HG03175 (cell line): Measurements from ENCODE around the gene ITCH.
A peak's percentile ranks its signal among the peaks of the same experiment; 100 is the strongest.
"Not testable (repeated sequence)": the region's sequence is repeated elsewhere in the genome, so short reads cannot be mapped to it uniquely, and the experiment has no call there.

Experiments used
- ATAC-seq: cut with Tn5 transposase; IDR thresholded peaks from one replicate; pipeline ENCODE4 v1.9.1; 2021; ENCODE audit warnings: mild to moderate bottlenecking, moderate library complexity; ENCODE audit not compliant: unreplicated experiment

The ITCH gene

DNA sequence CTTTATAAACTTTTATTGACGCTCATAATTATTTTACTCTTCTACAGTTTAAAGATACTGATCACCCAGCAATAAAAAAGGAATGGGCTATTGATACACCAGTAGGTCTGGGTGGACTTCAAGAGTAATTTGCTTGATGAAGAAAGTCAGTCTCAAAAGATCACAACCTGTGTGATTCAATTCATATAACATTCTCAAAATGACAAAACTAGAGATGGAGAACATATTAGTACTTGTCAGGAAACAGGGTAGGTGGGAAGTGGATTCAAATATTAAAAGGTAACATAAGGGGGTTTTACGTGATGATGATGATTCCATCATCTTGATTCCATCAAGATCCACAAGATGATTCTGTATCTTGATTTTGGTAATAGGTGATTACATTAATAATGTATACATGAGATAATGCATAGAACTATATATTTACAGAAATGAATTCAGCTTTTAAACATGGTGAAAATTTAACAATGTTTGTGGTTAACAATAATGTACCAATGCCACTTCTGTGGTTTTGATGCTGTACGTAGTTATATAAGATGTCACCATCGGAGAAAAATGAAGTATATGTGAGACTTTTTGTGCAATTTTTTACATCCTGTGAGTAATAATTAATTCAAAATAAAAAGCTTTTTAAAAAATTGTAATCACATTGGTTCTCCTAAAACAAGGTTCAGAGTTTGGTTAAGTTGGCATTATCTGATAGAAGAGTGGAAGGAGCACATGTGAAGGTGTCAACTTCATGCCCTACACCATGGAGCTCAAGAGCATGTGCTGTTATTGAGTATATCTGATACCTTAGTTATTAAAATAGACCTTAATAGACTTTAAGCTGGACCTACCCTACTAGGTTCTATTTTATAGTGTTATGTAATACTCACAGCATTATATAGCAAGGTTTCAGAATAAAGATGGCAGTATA lies 86.9 kb downstream of the ITCH start:
- no peak for ATAC-seq

DNA sequence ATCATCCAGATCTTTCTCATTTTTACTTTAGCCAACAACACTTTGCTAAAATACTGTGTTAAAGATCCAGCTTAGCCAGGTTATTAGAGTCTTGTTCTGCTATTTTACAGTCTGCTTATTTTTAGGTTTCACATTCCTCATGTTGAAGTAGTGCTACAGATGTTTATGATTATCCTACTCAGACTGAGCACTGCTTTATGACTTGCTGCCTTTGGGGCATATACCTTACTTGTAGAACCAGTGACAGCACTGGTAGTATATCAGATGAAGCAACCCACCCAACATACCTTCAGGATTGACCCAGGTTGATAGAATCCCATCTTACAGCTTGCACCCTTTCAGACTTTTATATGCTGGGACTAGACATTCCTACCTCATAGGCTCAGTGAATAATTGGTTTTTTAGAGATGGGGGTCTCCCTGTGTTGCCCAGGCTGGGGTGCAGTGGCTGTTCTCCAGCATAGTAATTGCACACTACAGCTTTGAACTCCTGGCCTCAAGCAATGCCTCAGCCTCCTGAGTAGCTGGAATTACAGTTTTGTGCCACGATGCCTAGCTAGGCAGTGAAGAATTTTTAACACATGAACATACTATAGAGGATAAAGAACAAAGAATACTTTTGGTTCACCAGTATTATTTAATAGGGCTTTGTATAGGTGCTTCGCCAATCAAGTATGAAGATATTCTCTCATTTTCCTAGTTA lies 89.4 kb downstream of the ITCH start:
- ATAC-seq = no peak

GRCh38 chr20:34458631-34459030 lies 95.6 kb downstream of the ITCH start:
- ATAC-seq = no peak

DNA sequence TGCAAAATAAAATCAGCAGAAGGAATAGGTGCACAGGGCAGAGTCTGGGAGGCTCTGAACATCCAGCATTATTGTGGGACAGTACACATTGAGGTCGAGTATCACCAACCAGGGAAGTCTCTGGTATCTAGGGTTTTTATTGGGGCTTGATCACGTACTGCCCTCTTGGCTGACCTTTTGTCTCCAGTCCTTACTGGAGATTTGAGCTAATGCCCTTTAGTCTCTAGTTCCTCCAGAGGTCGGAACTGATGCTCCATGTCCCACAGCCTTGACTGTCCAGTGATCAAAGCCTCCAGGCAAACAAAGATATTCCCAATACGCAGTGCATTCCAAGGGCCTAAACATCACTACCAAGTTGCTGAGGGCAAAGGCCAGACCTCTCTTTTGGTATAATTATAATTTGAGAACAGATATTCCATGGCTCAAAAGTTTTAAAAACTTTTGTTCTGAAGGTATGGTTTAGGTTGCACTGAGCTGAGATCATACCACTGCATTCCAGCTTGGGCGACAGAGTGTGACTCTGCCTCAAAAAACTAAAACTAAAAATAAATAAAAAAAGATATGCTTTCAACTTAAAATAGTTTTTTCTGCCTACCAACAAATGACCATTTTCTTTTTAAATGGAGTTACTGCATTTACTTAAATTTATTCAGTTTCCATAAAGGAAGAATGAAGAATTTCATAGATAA lies 96.3 kb downstream of the ITCH start:
- ATAC-seq = no peak

DNA sequence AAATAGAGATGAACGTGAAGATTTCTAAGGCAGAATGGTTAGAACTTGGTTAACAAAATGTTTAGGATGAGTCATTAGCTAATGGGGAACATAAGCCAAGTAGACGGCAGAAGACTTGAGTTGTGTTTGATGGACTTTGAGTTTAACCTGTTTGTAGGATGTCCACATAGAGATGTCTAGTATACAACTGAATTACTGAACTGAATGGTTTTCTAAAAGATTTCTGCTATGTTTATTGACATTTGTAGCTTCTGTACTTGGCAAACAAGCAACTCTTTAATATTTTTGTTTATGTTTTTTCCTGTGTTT lies 98.7 kb downstream of the ITCH start:
- ATAC-seq = no peak

GRCh38 chr20:34468951-34469350 lies 105.9 kb downstream of the ITCH start:
- no peak for ATAC-seq

DNA sequence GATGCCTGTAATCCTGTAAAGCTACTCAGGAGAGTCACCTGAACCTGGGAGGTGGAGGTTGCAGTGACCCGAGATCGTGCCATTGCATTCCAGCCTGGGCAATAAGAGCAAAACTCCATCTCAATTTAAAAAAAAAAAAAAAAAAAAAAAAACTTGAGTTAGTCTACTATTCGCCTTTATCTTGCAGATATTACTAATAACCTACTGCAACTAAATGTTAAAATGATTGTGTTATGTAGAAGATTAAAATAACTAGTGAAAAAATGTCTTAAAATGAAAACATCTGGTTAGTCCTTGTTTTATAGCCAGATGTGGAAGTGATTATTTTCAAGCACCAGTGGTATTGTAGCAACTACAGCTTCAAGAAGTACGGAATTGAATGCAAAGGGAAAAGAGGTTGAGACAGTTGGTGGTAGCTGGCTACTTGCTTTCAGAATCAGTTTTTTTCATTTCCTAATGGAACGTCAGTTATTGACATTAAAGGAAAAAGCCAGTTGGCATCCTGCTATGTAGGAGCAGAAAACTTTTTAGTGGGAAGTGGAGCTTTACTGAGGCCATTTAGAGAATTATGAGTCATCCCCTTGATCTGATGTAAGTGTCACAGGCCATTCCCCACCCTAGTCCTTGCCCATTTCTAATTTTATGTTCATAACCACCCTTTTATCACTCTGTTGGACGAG lies 109.3 kb downstream of the ITCH start:
- no peak for ATAC-seq

DNA sequence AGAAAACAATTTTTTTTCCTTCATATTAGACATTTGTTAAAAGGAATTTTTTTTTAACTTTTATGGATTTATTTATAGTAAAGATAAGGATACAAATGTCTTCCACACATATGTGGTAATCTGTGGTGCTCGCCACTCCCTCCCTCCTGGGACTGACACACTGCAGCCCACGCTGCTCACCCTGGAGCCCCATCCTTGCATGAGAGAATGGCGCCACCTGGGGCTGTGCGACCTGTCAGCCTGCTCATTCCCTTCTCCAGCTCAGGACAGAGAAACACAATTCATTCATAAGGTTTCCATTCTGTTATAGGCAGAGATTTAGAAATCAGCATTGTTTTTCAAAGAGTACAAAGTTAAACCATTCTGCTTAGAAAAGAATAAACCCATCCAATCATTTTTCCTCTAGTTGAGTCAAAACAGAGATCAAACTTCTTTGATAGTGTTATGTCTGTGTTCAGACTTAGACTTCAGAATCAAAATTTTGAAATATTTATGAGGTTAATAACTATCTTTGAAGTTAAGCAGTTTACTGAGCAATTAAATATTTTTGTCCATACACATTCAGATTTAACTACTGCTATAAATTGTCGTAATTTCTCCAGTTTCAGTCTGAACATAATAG lies 110.3 kb downstream of the ITCH start:
- no peak for ATAC-seq

GRCh38 chr20:34475979-34476736 lies 113.1 kb downstream of the ITCH start:
- peak; percentile 43 for ATAC-seq

DNA sequence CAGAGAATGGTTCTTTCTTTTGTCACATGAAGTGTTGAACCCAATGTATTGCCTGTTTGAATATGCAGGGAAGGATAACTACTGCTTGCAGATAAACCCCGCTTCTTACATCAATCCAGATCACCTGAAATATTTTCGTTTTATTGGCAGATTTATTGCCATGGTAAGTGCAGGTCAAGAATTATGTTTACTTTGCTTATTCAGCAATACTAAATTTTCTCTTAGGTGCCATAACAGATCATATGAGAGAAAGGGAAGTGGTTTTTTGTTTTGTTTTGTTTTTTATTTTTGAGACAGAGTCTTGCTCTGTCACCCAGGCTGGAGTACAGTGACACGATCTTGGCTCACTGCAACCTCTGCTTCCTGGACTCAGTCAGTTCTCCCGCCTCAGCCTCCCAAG lies 116.6 kb downstream of the ITCH start:
- no peak for ATAC-seq

DNA sequence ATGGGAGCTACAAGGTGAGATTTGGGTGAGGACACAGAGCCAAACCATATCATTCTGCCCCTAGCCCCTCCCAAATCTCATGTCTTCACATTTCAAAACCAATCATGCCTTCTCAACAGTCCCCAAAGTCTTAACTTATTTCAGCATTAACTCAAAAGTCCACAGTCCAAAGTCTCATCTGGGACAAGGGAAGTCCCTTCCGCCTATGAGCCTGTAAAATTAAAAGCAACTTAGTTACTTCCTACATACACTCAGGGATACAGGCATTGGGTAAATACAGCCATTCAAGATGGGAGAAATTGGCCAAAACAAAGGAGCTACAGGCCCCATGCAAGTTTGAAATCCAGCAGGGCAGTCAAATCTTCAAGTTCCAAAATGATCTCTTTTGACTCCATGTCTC lies 119.1 kb downstream of the ITCH start:
- ATAC-seq = not testable (repeated sequence)

DNA sequence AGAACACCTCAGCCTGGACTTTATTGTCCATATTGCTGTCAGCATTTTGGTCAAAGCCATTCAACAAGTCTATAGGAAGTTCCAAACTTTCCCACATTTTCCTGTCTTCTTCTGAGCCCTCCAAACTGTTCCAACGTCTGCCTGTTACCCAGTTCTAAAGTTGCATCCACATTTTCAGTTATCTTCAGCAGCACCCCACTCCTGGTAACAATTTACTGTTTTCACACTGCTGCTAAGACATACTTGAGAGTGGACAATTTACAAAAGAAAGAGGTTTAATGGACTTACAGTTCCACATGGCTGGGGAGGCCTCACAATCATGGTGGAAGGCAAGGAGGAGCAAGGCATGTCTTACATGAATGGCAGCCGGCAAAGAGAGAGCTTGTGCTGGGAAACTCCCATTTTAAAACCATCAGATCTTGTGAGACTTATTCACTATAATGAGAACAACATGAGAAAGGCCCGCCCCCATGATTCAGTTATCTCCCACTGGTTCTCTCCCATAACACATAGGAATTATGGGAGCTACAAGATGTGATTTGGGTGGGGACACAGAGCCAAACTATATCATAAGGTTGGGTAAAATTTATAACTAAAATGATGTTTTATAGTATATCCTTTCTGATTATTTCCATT lies 120.6 kb downstream of the ITCH start:
- not testable (repeated sequence) for ATAC-seq

- no peak for ATAC-seq
Measured at GRCh38 chr20:34485068-34485634, 122.1 kb downstream of the ITCH start.

DNA sequence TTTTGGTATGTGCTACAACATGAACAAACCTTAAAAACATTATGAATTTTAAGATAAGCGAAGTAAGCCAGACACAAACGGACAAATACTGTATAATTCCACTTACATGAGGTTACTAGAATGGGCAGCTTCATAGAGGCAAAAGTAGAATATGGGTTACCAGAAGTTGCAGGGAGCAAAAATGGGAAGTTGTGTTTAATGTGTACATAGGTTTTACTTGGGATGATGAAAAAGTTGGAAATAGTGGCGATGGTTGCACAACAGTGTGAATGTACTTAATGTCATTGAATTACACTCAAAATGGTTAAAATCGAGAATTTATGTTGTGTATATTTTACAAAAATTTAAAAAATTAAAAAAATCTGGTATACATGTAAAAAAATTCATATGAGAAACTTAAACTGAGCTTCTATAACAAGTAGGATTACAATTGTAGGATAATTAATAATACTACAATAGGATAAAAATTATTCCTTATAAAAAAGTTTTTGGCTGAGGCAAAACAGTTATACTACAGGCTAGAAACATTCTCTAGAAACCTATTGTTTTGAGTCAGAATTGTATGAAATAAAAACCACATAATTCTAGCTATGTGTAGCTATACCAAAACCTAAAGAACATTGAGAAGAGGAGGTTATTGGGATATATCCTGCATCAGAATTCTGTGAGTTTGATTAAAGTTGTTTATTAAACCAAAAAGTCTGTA lies 128.3 kb downstream of the ITCH start:
- ATAC-seq = no peak

GRCh38 chr20:34491932-34492509 lies 128.9 kb downstream of the ITCH start:
- no peak for ATAC-seq

GRCh38 chr20:34493646-34494045 lies 130.6 kb downstream of the ITCH start:
- no peak for ATAC-seq

GRCh38 chr20:34495307-34495706 lies 132.2 kb downstream of the ITCH start:
- no peak for ATAC-seq

DNA sequence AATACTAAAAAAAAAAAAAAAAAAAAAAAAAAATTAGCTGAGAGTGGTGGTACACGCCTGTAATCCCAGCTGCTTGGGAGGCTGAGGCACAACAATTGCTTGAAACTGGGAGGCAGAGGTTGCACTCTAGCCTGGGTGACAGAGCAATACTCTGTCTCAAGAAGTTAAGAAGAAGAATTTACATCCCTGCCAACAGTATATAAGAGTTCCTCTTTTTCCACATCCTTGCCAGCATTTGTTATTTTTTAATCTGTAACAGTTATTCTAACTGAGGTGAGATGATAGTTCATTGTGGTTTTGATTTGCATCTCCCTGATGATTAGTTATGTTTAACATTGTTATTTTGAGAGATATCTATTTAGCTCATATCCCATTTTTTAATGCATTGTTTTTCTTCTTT lies 132.8 kb downstream of the ITCH start:
- ATAC-seq = no peak
